HepG2 (cell line): Measurements from ENCODE around the gene RAD51. TPM values are rescaled to one million over a fixed set of nuclear protein-coding genes. Genes with fewer than 3 reads are reported as not detected.

Source experiments
- CC2D1A ChIP-seq: sonication (generic); formaldehyde crosslinking; IDR thresholded peaks from 2 replicates; pipeline ENCODE4 v1.8.1; 2023; ENCODE audit warnings: mild to moderate bottlenecking, missing genetic modification reagents
- FOXA3 ChIP-seq: IDR thresholded peaks from 2 replicates; pipeline ENCODE4 v1.6.1; 2016; ENCODE audit warnings: missing genetic modification reagents, missing compliant biosample characterization
- FOXP1 ChIP-seq, 2 experiments: fragments of 450-650 bp in 1 of 2; IDR thresholded peaks; 2 replicates each; pipeline ENCODE4 v1.6.1; 2017 to 2018; ENCODE audit warnings: antibody characterized with exemption in 1 of 2
- HNRNPH1 ChIP-seq: fragments of 200-400 bp; formaldehyde crosslinking; optimal IDR thresholded peaks from 2 replicates; pipeline ENCODE3; 2017; ENCODE audit warnings: mild to moderate bottlenecking, low read depth, low read length
- KLF9 ChIP-seq: IDR thresholded peaks from 2 replicates; pipeline ENCODE4 v1.6.1; 2016; ENCODE audit warnings: low read depth
- MATR3 ChIP-seq: sonication (generic); formaldehyde crosslinking; IDR thresholded peaks from 2 replicates; pipeline ENCODE4 v1.4.0; 2020; ENCODE audit warnings: missing genetic modification reagents
- MYNN ChIP-seq: sonication (generic); formaldehyde crosslinking; IDR thresholded peaks from 2 replicates; pipeline ENCODE4 v1.4.0; 2020; ENCODE audit warnings: mild to moderate bottlenecking, low read depth, missing genetic modification reagents
- NFYB ChIP-seq: sonication (generic); formaldehyde crosslinking; IDR thresholded peaks from 2 replicates; pipeline ENCODE4 v1.4.0; 2020; ENCODE audit warnings: missing genetic modification reagents
- NFYC ChIP-seq: IDR thresholded peaks from 2 replicates; pipeline ENCODE4 v1.6.1; 2016; ENCODE audit warnings: missing genetic modification reagents, missing compliant biosample characterization
- POLR2AphosphoS5 ChIP-seq: IDR thresholded peaks from 2 replicates; pipeline ENCODE4 v1.6.1; 2012; ENCODE audit warnings: low read depth, low read length
- PTBP1 ChIP-seq: fragments of 200-400 bp; formaldehyde crosslinking; IDR thresholded peaks from 2 replicates; pipeline ENCODE4 v1.6.1; 2018; ENCODE audit warnings: low read length, low read depth; ENCODE audit not compliant: poor library complexity, severe bottlenecking
- RFXANK ChIP-seq: IDR thresholded peaks from 2 replicates; pipeline ENCODE4 v1.6.1; 2016
- THAP11 ChIP-seq: IDR thresholded peaks from 2 replicates; pipeline ENCODE4 v1.6.1; 2016; ENCODE audit warnings: missing biosample characterization, missing genetic modification reagents
- ZNF777 ChIP-seq: sonication (generic); formaldehyde crosslinking; IDR thresholded peaks from 2 replicates; pipeline ENCODE4 v1.4.0; 2020; ENCODE audit warnings: missing genetic modification reagents
- polyA plus RNA-seq, 8 experiments: library from polyadenylated mRNA; depleted of rRNA in 3 of 8; stranded (reverse) in 7 of 8; unstranded in 1 of 8; fragments of >200 nt; fragmentation: Illumina TruSeq in 4 of 8; extraction: Trizol in 4 of 8; gene quantifications; 2 replicates each; pipeline versions ENCODE4 v1.2.1 to v1.2.3, GENCODE V29; 2011 to 2016; ENCODE audit warnings: low read depth in 4 of 8, missing spikeins in 1 of 8, mixed read lengths in 1 of 8; ENCODE audit not compliant: insufficient read depth in 1 of 8
- total RNA-seq, 5 experiments: library from RNA; depleted of rRNA; stranded (reverse); fragments of >200 nt; fragmentation: Illumina TruSeq; extraction: Trizol; gene quantifications; 2 replicates each; pipeline ENCODE4 v1.2.3, GENCODE V29; 2016; ENCODE audit warnings: low read depth in 1 of 5
- TF ChIP-seq, protein P1 (sequence below): sonication (generic); formaldehyde crosslinking; IDR thresholded peaks from 2 replicates; pipeline ENCODE4 v1.4.0; 2020; ENCODE audit warnings: missing genetic modification reagents
- TF ChIP-seq, protein P2 (sequence below): IDR thresholded peaks from 2 replicates; pipeline ENCODE4 v1.6.1; 2016; ENCODE audit warnings: low read depth, borderline replicate concordance
- TF ChIP-seq, protein P3 (sequence below): conservative IDR thresholded peaks from 2 replicates; pipeline ENCODE4 v1.6.1; 2018; ENCODE audit warnings: missing genetic modification reagents
- TF ChIP-seq, protein P4 (sequence below): sonication (generic); formaldehyde crosslinking; IDR thresholded peaks from 2 replicates; pipeline ENCODE4 v1.4.0; 2020; ENCODE audit warnings: missing genetic modification reagents
- TF ChIP-seq, protein P5 (sequence below): sonication (generic); formaldehyde crosslinking; IDR thresholded peaks from 2 replicates; pipeline ENCODE4 v1.5.0; 2020; ENCODE audit warnings: missing genetic modification reagents
- TF ChIP-seq, protein P6 (sequence below): sonication (generic); formaldehyde crosslinking; IDR thresholded peaks from 2 replicates; pipeline ENCODE4 v1.5.0; 2020; ENCODE audit warnings: mild to moderate bottlenecking, missing genetic modification reagents

The RAD51 gene
- total and polyA plus RNA-seq, 2 of the 13 experiments (the other 11 are each of a cell fraction or from before 2014, with no cell fraction given) = 8.5 to 12.8 TPM

DNA sequence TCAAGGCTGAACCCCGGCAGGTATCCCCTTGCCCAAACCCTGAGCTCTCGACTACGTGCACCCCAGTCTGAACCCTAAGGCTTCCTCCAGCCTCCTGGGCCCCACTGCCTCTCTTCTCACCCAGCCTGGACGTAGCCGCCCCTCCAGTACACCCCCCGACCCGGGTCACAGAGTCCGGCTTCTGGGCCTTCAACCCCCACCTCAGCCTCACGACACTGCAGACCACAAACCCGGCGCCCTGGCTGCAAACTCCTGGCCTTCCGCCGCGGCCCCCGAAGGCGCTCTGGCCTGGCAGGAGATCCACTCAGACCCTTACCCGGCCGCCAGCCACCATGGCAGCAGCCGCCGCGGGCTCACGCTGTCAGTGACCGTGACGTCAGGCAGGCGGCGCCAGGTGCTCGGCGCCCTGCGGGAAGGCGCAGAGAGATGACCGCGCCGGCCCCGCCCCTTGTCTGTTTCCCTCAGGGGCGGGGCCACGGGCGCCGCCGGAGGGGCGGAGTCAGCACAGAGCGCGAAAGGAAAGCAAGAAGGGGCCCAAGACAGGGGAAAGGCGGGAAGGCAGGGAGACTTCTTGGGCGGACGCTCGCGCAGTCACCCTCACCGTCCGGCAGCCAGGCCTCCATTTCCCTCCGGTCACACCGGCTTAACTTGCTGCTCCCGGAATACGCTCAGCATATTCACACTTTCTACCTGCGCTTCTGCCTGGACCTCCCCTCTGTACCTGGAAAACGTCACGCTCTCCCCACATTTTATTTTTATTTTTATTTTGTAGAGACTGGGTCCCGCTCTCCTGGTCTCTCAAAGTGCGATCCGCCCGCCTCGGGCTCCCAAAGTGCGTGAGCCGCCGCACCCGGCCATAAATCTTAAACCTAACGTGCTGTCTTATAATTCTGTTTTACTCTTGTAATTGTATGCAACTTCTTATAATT lies 60.2 kb downstream of the RAD51 start, which contains the start of gene RMDN3 (continued):
- TF ChIP-seq PTBP1 (no peak), CC2D1A (CRISPR knock-in tag) (no peak), RFXANK (CRISPR knock-in tag) (no peak), THAP11 (peak; percentile 93), NFYC (CRISPR knock-in tag) (peak; percentile 37; the same call in 1 of the 2 replicates), HNRNPH1 (no peak), NFYB (CRISPR knock-in tag) (no peak; the same call in 1 of the 2 replicates), MATR3 (no peak), FOXP1 (IDR thresholded peaks at IDR 0.05) (no peak), FOXP1 (CRISPR knock-in tag; IDR thresholded peaks at IDR 0.05) (0 out of 2 replicates have a peak, but pooled peaks have one; percentile 20), POLR2AphosphoS5 (peak; percentile 82), MYNN (CRISPR knock-in tag) (no peak), KLF9 (CRISPR knock-in tag) (no peak; the same call in 1 of the 2 replicates), FOXA3 (CRISPR knock-in tag) (no peak), ZNF777 (CRISPR knock-in tag) (no peak; the same call in none of the 2 replicates)
- TF ChIP-seq, protein P1, sequence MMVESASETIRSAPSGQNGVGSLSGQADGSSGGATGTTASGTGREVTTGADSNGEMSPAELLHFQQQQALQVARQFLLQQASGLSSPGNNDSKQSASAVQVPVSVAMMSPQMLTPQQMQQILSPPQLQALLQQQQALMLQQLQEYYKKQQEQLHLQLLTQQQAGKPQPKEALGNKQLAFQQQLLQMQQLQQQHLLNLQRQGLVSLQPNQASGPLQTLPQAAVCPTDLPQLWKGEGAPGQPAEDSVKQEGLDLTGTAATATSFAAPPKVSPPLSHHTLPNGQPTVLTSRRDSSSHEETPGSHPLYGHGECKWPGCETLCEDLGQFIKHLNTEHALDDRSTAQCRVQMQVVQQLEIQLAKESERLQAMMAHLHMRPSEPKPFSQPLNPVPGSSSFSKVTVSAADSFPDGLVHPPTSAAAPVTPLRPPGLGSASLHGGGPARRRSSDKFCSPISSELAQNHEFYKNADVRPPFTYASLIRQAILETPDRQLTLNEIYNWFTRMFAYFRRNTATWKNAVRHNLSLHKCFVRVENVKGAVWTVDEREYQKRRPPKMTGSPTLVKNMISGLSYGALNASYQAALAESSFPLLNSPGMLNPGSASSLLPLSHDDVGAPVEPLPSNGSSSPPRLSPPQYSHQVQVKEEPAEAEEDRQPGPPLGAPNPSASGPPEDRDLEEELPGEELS (CRISPR knock-in tag) = no peak; the same call in 1 of the 2 replicates
- TF ChIP-seq, protein P2, sequence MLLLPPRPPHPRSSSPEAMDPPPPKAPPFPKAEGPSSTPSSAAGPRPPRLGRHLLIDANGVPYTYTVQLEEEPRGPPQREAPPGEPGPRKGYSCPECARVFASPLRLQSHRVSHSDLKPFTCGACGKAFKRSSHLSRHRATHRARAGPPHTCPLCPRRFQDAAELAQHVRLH = 0 out of 2 replicates have a peak, but pooled peaks have one; percentile 21
- TF ChIP-seq, protein P3, sequence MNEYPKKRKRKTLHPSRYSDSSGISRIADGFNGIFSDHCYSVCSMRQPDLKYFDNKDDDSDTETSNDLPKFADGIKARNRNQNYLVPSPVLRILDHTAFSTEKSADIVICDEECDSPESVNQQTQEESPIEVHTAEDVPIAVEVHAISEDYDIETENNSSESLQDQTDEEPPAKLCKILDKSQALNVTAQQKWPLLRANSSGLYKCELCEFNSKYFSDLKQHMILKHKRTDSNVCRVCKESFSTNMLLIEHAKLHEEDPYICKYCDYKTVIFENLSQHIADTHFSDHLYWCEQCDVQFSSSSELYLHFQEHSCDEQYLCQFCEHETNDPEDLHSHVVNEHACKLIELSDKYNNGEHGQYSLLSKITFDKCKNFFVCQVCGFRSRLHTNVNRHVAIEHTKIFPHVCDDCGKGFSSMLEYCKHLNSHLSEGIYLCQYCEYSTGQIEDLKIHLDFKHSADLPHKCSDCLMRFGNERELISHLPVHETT (CRISPR knock-in tag) = no peak
- TF ChIP-seq, protein P4, sequence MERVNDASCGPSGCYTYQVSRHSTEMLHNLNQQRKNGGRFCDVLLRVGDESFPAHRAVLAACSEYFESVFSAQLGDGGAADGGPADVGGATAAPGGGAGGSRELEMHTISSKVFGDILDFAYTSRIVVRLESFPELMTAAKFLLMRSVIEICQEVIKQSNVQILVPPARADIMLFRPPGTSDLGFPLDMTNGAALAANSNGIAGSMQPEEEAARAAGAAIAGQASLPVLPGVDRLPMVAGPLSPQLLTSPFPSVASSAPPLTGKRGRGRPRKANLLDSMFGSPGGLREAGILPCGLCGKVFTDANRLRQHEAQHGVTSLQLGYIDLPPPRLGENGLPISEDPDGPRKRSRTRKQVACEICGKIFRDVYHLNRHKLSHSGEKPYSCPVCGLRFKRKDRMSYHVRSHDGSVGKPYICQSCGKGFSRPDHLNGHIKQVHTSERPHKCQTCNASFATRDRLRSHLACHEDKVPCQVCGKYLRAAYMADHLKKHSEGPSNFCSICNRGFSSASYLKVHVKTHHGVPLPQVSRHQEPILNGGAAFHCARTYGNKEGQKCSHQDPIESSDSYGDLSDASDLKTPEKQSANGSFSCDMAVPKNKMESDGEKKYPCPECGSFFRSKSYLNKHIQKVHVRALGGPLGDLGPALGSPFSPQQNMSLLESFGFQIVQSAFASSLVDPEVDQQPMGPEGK (CRISPR knock-in tag) = peak; percentile 61
- TF ChIP-seq, protein P5, sequence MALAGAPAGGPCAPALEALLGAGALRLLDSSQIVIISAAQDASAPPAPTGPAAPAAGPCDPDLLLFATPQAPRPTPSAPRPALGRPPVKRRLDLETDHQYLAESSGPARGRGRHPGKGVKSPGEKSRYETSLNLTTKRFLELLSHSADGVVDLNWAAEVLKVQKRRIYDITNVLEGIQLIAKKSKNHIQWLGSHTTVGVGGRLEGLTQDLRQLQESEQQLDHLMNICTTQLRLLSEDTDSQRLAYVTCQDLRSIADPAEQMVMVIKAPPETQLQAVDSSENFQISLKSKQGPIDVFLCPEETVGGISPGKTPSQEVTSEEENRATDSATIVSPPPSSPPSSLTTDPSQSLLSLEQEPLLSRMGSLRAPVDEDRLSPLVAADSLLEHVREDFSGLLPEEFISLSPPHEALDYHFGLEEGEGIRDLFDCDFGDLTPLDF = peak; percentile 96
- TF ChIP-seq, protein P6, sequence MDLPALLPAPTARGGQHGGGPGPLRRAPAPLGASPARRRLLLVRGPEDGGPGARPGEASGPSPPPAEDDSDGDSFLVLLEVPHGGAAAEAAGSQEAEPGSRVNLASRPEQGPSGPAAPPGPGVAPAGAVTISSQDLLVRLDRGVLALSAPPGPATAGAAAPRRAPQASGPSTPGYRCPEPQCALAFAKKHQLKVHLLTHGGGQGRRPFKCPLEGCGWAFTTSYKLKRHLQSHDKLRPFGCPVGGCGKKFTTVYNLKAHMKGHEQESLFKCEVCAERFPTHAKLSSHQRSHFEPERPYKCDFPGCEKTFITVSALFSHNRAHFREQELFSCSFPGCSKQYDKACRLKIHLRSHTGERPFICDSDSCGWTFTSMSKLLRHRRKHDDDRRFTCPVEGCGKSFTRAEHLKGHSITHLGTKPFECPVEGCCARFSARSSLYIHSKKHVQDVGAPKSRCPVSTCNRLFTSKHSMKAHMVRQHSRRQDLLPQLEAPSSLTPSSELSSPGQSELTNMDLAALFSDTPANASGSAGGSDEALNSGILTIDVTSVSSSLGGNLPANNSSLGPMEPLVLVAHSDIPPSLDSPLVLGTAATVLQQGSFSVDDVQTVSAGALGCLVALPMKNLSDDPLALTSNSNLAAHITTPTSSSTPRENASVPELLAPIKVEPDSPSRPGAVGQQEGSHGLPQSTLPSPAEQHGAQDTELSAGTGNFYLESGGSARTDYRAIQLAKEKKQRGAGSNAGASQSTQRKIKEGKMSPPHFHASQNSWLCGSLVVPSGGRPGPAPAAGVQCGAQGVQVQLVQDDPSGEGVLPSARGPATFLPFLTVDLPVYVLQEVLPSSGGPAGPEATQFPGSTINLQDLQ (CRISPR knock-in tag) = no peak
